ENCODE measurements around the gene HNRNPDL. TPM values are rescaled to one million over a fixed set of nuclear protein-coding genes. Genes with fewer than 3 reads are reported as not detected.

The HNRNPDL gene
- total and polyA plus RNA-seq, 2 of the 13 experiments (the other 11 are each of a cell fraction or from before 2014, with no cell fraction given): 167 to 414 TPM

GRCh38 chr4:82428969-82429727, 1.1 kb downstream of the HNRNPDL start (continued):
- TF ChIP-seq ZFP91 (CRISPR knock-in tag; IDR thresholded peaks at IDR 0.05; ENCODE audit: borderline replicate concordance) (0 out of 2 replicates have a peak, but pooled peaks have one; percentile 67), ZNF501 (CRISPR knock-in tag; IDR thresholded peaks at IDR 0.05) (no peak), ATF1 (CRISPR knock-in tag; IDR thresholded peaks at IDR 0.05) (no peak), ZSCAN30 (CRISPR knock-in tag; IDR thresholded peaks at IDR 0.05) (no peak), ZNF550 (CRISPR knock-in tag; IDR thresholded peaks at IDR 0.05; ENCODE audit: borderline replicate concordance) (no peak), TCF7 (IDR thresholded peaks at IDR 0.05; ENCODE audit: low read depth) (no peak), RFXANK (CRISPR knock-in tag; IDR thresholded peaks at IDR 0.05) (peak; percentile 76; the same call in 1 of the 2 replicates), HDAC2 (CRISPR knock-in tag; IDR thresholded peaks at IDR 0.05) (peak; percentile 47; the same call in 1 of the 2 replicates), TBP (CRISPR knock-in tag; IDR thresholded peaks at IDR 0.05) (no peak), KDM5B (CRISPR knock-in tag; IDR thresholded peaks at IDR 0.05; ENCODE audit: borderline replicate concordance) (peak; percentile 53; the same call in 1 of the 2 replicates), LCORL (IDR thresholded peaks at IDR 0.05) (no peak), LCORL (CRISPR knock-in tag; IDR thresholded peaks at IDR 0.05) (no peak), HIVEP1 (CRISPR knock-in tag; IDR thresholded peaks at IDR 0.05) (no peak), SNAI1 (CRISPR knock-in tag; IDR thresholded peaks at IDR 0.05; ENCODE audit: borderline replicate concordance) (0 out of 2 replicates have a peak, but pooled peaks have one; percentile 54), ZNF451 (CRISPR knock-in tag; IDR thresholded peaks at IDR 0.05) (no peak), ZNF276 (CRISPR knock-in tag; IDR thresholded peaks at IDR 0.05; ENCODE audit: low read depth) (no peak), ZSCAN31 (CRISPR knock-in tag; IDR thresholded peaks at IDR 0.05; ENCODE audit: low read depth) (peak; percentile 61; the same call in 1 of the 2 replicates), NR2F2 (IDR thresholded peaks at IDR 0.05; ENCODE audit: borderline replicate concordance, low read depth) (no peak), ZNF776 (CRISPR knock-in tag; IDR thresholded peaks at IDR 0.05) (peak; percentile 77; the same call in 1 of the 2 replicates), ZGPAT (CRISPR knock-in tag; IDR thresholded peaks at IDR 0.05) (no peak; the same call in none of the 2 replicates), ZNF788 (CRISPR knock-in tag; IDR thresholded peaks at IDR 0.05; ENCODE audit: borderline replicate concordance) (peak; percentile 32; the same call in 1 of the 2 replicates), ZNF709 (CRISPR knock-in tag; IDR thresholded peaks at IDR 0.05) (peak; percentile 74; the same call in 1 of the 2 replicates)
- TF ChIP-seq, protein P1, sequence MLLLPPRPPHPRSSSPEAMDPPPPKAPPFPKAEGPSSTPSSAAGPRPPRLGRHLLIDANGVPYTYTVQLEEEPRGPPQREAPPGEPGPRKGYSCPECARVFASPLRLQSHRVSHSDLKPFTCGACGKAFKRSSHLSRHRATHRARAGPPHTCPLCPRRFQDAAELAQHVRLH (CRISPR knock-in tag; IDR thresholded peaks at IDR 0.05; ENCODE audit: borderline replicate concordance, low read depth): peak; percentile 43; the same call in 1 of the 2 replicates
- TF ChIP-seq, protein P2, sequence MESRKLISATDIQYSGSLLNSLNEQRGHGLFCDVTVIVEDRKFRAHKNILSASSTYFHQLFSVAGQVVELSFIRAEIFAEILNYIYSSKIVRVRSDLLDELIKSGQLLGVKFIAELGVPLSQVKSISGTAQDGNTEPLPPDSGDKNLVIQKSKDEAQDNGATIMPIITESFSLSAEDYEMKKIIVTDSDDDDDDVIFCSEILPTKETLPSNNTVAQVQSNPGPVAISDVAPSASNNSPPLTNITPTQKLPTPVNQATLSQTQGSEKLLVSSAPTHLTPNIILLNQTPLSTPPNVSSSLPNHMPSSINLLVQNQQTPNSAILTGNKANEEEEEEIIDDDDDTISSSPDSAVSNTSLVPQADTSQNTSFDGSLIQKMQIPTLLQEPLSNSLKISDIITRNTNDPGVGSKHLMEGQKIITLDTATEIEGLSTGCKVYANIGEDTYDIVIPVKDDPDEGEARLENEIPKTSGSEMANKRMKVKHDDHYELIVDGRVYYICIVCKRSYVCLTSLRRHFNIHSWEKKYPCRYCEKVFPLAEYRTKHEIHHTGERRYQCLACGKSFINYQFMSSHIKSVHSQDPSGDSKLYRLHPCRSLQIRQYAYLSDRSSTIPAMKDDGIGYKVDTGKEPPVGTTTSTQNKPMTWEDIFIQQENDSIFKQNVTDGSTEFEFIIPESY (CRISPR knock-in tag; IDR thresholded peaks at IDR 0.05): 0 out of 2 replicates have a peak, but pooled peaks have one; percentile 6
